ENCODE measurements around the gene KIF16B. TPM values are rescaled to one million over a fixed set of nuclear protein-coding genes. Genes with fewer than 3 reads are reported as not detected.

Gene KIF16B
- total and polyA plus RNA-seq, 2 of the 13 experiments (the other 11 are each of a cell fraction or from before 2014, with no cell fraction given), result 6.9 to 18.0 TPM

GRCh38 chr20:16505894-16506293, 67.4 kb downstream of the KIF16B start:
- no peaks in the 10 kb centered on the region for H3K9me3 ChIP-seq (ENCODE audit: low read length)
- H3K4me2 ChIP-seq (ENCODE audit: low read depth, low read length), result no peak overlapping the region
- no peak for TF ChIP-seq ZNF660 (CRISPR knock-in tag; IDR thresholded peaks at IDR 0.05; ENCODE audit: borderline replicate concordance, low read depth)
- TF ChIP-seq HOXA5 (CRISPR knock-in tag; IDR thresholded peaks at IDR 0.05), result no peak
- no peak for TF ChIP-seq PAF1 (CRISPR knock-in tag; IDR thresholded peaks at IDR 0.05)
- TF ChIP-seq ZNF883 (CRISPR knock-in tag; IDR thresholded peaks at IDR 0.05; ENCODE audit: not compliant biosample characterization), result no peak
- no peak for TF ChIP-seq THYN1 (CRISPR knock-in tag; IDR thresholded peaks at IDR 0.05; ENCODE audit: borderline replicate concordance, low read depth)
- no peak for TF ChIP-seq ZFP41 (CRISPR knock-in tag; IDR thresholded peaks at IDR 0.05; ENCODE audit: borderline replicate concordance)
- BruUV-seq (replicated peaks), result no TSS peak
- CTCF ChIA-PET (ENCODE audit: low intra/inter-chr PET ratio, low total read pairs), result no interaction called here
- no peak overlapping the region for H2AFZ ChIP-seq (ENCODE audit: low read length)
- DNase-seq (ENCODE audit: low spot score) (no peak), ATAC-seq (no peak), FAIRE-seq (no peak)
- H4K20me1 ChIP-seq (ENCODE audit: insufficient read depth, low read length), result no peaks in the 10 kb centered on the region
- 91% methylated on average over 8 of the region's 8 CpGs for WGBS (ENCODE audit: low lambda C conversion rate)
- no peaks in the 10 kb centered on the region for H3K27me3 ChIP-seq (ENCODE audit: control insufficient read depth in 1 of 2, insufficient read depth in 2 of 2, low read length in 2 of 2)
- H3K9ac ChIP-seq (ENCODE audit: insufficient read depth, low read depth, low read length), result no peak overlapping the region
- no peak overlapping the region for H3K4me3 ChIP-seq (replicated peaks in 1 of 3; ENCODE audit: insufficient read depth in 1 of 3, low read depth in 2 of 3, low read length in 3 of 3)
- intact Hi-C loops (cut with micrococcal nuclease; ENCODE audit: unreplicated experiment), result no loop called here
- no peak overlapping the region for H3K27ac ChIP-seq (ENCODE audit: extremely low read length, insufficient read depth, low read length)
- H3K4me1 ChIP-seq (ENCODE audit: insufficient read depth, low read length), result no peaks in the 10 kb centered on the region
- H3K36me3 ChIP-seq (replicated peaks in 1 of 2; ENCODE audit: control insufficient read depth in 1 of 2, insufficient read depth in 2 of 2, low read length in 2 of 2), result peaks cover 10 to 29% of the 10 kb centered on the region in 2 experiments
- in situ Hi-C loops (cut with HindIII; ENCODE audit: extremely low pct_ligation_motif_present, low pct_unique_long_range_greater_than_20kb), result no loop called here
- POLR2A ChIA-PET, result no interaction called here
- H3K79me2 ChIP-seq (ENCODE audit: insufficient read depth, low read length), result no peaks in the 10 kb centered on the region

- POLR2A ChIA-PET, result no interaction called here
- H3K27ac ChIP-seq (ENCODE audit: extremely low read length, insufficient read depth, low read length), result no peak overlapping the region
- H3K27me3 ChIP-seq (ENCODE audit: control insufficient read depth in 1 of 2, insufficient read depth in 2 of 2, low read length in 2 of 2), result no peaks in the 10 kb centered on the region
- no TSS peak for BruUV-seq (replicated peaks)
- H4K20me1 ChIP-seq (ENCODE audit: insufficient read depth, low read length), result no peaks in the 10 kb centered on the region
- no peak for FAIRE-seq
- DNase-seq (ENCODE audit: low spot score), result no peak
- in situ Hi-C loops (cut with HindIII; ENCODE audit: extremely low pct_ligation_motif_present, low pct_unique_long_range_greater_than_20kb) (no loop called here), intact Hi-C loops (cut with micrococcal nuclease; ENCODE audit: unreplicated experiment) (no loop called here)
- H3K9me3 ChIP-seq (ENCODE audit: low read length), result no peaks in the 10 kb centered on the region
- no peak overlapping the region for H3K9ac ChIP-seq (ENCODE audit: insufficient read depth, low read depth, low read length)
- H3K4me2 ChIP-seq (ENCODE audit: low read depth, low read length), result no peak overlapping the region
- no peak for ATAC-seq
- 86% methylated on average over 2 of the region's 2 CpGs for WGBS (ENCODE audit: low lambda C conversion rate)
- H3K4me1 ChIP-seq (ENCODE audit: insufficient read depth, low read length), result no peaks in the 10 kb centered on the region
- no peak overlapping the region for H3K4me3 ChIP-seq (replicated peaks in 1 of 3; ENCODE audit: insufficient read depth in 1 of 3, low read depth in 2 of 3, low read length in 3 of 3)
- CTCF ChIA-PET (ENCODE audit: low intra/inter-chr PET ratio, low total read pairs), result no interaction called here
- H3K36me3 ChIP-seq (replicated peaks in 1 of 2; ENCODE audit: control insufficient read depth in 1 of 2, insufficient read depth in 2 of 2, low read length in 2 of 2), result peaks cover 6 to 11% of the 10 kb centered on the region in 2 experiments; a peak in 4 of 5 replicates
- H3K79me2 ChIP-seq (ENCODE audit: insufficient read depth, low read length), result no peaks in the 10 kb centered on the region
- H2AFZ ChIP-seq (ENCODE audit: low read length), result no peak overlapping the region
- TF ChIP-seq ZNF530 (CRISPR knock-in tag; IDR thresholded peaks at IDR 0.05; ENCODE audit: low read depth), result no peak
- TF ChIP-seq IRF1 (CRISPR knock-in tag; IDR thresholded peaks at IDR 0.05; ENCODE audit: low read depth), result no peak
- no peak for TF ChIP-seq CHD4 (IDR thresholded peaks at IDR 0.05; ENCODE audit: borderline replicate concordance, low read length)
- no peak for TF ChIP-seq ZNF749 (CRISPR knock-in tag; IDR thresholded peaks at IDR 0.05; ENCODE audit: borderline replicate concordance)
- no peak for TF ChIP-seq MEIS2 (CRISPR knock-in tag; IDR thresholded peaks at IDR 0.05)
- TF ChIP-seq MATR3 (CRISPR knock-in tag; IDR thresholded peaks at IDR 0.05), result no peak
- TF ChIP-seq ZNF510 (CRISPR knock-in tag; IDR thresholded peaks at IDR 0.05; ENCODE audit: low read depth), result no peak
- TF ChIP-seq ARHGAP35 (CRISPR knock-in tag; IDR thresholded peaks at IDR 0.05; ENCODE audit: borderline replicate concordance), result no peak
- no peak for TF ChIP-seq ZNF839 (CRISPR knock-in tag; IDR thresholded peaks at IDR 0.05; ENCODE audit: borderline replicate concordance)
- no peak for TF ChIP-seq PATZ1 (CRISPR knock-in tag; IDR thresholded peaks at IDR 0.05)
- TF ChIP-seq ZNF337 (CRISPR knock-in tag; IDR thresholded peaks at IDR 0.05; ENCODE audit: borderline replicate concordance, low read depth), result no peak
- TF ChIP-seq CREB1 (IDR thresholded peaks at IDR 0.05), result no peak
- no peak for TF ChIP-seq CREB1 (CRISPR knock-in tag; IDR thresholded peaks at IDR 0.05)
These were observed 71.9 kb downstream of the KIF16B start for GRCh38 chr20:16501301-16501700.
